WTC11 (cell line): Measurements from ENCODE around the gene CD226.

ENCODE experiments used
- ATF2 ChIP-seq: sonication (generic); formaldehyde crosslinking; IDR thresholded peaks from 2 replicates; pipeline ENCODE4 v1.8.1; 2022; ENCODE audit warnings: low read depth, missing genetic modification reagents, borderline replicate concordance
- CBFB ChIP-seq: sonication (generic); formaldehyde crosslinking; IDR thresholded peaks from 2 replicates; pipeline ENCODE4 v1.8.1; 2022; ENCODE audit warnings: mild to moderate bottlenecking, low read depth, missing genetic modification reagents
- CTCF ChIP-seq: fragments of 200-600 bp; IDR thresholded peaks from 2 replicates; pipeline ENCODE4 v1.8.0; 2022; ENCODE audit warnings: antibody characterized with exemption
- ESRRA ChIP-seq: sonication (generic); formaldehyde crosslinking; IDR thresholded peaks from 2 replicates; pipeline ENCODE4 v1.8.1; 2022; ENCODE audit warnings: mild to moderate bottlenecking, missing genetic modification reagents, borderline replicate concordance
- FOXK1 ChIP-seq: sonication (generic); formaldehyde crosslinking; IDR thresholded peaks from 2 replicates; pipeline ENCODE4 v1.8.0; 2022; ENCODE audit warnings: mild to moderate bottlenecking, moderate library complexity, missing genetic modification reagents
- PREB ChIP-seq: sonication (generic); formaldehyde crosslinking; IDR thresholded peaks from 2 replicates; pipeline ENCODE4 v1.8.1; 2022; ENCODE audit warnings: mild to moderate bottlenecking, missing genetic modification reagents, moderate library complexity, borderline replicate concordance
- RELA ChIP-seq: sonication (generic); formaldehyde crosslinking; IDR thresholded peaks from 2 replicates; pipeline ENCODE4 v1.8.1; 2022; ENCODE audit warnings: missing genetic modification reagents, mild to moderate bottlenecking, borderline replicate concordance
- USF2 ChIP-seq: sonication (generic); formaldehyde crosslinking; IDR thresholded peaks from 2 replicates; pipeline ENCODE4 v1.8.1; 2023; ENCODE audit warnings: mild to moderate bottlenecking, missing genetic modification reagents, moderate library complexity
- ZSCAN18 ChIP-seq: fragments of 250-450 bp; sonication (Bioruptor Pico); IDR thresholded peaks from 2 replicates; pipeline ENCODE4 v2.1.2; 2022; ENCODE audit warnings: mild to moderate bottlenecking, moderate library complexity

- TF ChIP-seq USF2 (CRISPR knock-in tag) (no peak), PREB (no peak), CTCF (no peak), ATF2 (no peak), ZSCAN18 (no peak), ESRRA (CRISPR knock-in tag) (no peak), FOXK1 (no peak), RELA (CRISPR knock-in tag) (no peak), CBFB (CRISPR knock-in tag) (no peak)
Measured at GRCh38 chr18:69880083-69880482, 67.6 kb downstream of the CD226 start.
